Urinary bladder (tissue), 4 donors: ENCODE results near the gene CPVL. TPM values are rescaled to one million over a fixed set of nuclear protein-coding genes. Genes with fewer than 3 reads are reported as not detected.

Source experiments
- DNase-seq: peaks from one replicate; pipeline ENCODE4 v3.0.0-alpha.2; 2015; ENCODE audit errors: extremely low spot score
- H3K27ac ChIP-seq: one replicate; pipeline ENCODE4 v1.5.1; 2013; ENCODE audit warnings: low read depth, mild to moderate bottlenecking, moderate library complexity
- H3K36me3 ChIP-seq: one replicate; pipeline ENCODE4 v1.6.1; 2013; ENCODE audit warnings: mild to moderate bottlenecking, moderate library complexity; ENCODE audit not compliant: insufficient read depth
- H3K4me1 ChIP-seq: one replicate; pipeline ENCODE4 v1.6.1; 2013; ENCODE audit warnings: mild to moderate bottlenecking, moderate library complexity; ENCODE audit not compliant: insufficient read depth
- H3K4me3 ChIP-seq: one replicate; pipeline ENCODE4 v1.5.1; 2013; ENCODE audit warnings: low read depth, low read length
- WGBS: extraction: QIAGEN DNeasy Blood & Tissue Kit; methylation state at CpG from one replicate; pipeline ENCODE4 v1.1.7; 2013; 5-methylcytosine and 5-hydroxymethylcytosine counted together
- polyA plus RNA-seq: library from polyadenylated mRNA; stranded (reverse); fragments of 200-250 nt; gene quantifications from one replicate; pipeline ENCODE4 v1.2.3, GENCODE V29; 2013
- total RNA-seq: library from RNA; depleted of rRNA; stranded (reverse); fragments of >200 nt; gene quantifications from one replicate; pipeline ENCODE4 v1.2.3, GENCODE V29; 2014
- donor health status: healthy with polysubstance abuse.
- donor health status: healthy.

CPVL gene
- total RNA-seq (14.4 TPM), polyA plus RNA-seq (16.7 TPM)

GRCh38 chr7:29146057-29146706 lies at the start of gene CPVL:
Gene CPVL (minus strand): TSS chr7:29146537. CDS start chr7:29121061, 25,476 bp downstream.
- WGBS, result 2% methylated on average over 42 of the region's 42 CpGs
- no peak for DNase-seq
- Histone ChIP-seq H3K36me3 (no peaks in the 10 kb centered on the region), H3K4me1 (no peaks in the 10 kb centered on the region), H3K27ac (no peak within 1 kb of the TSS), H3K4me3 (peak within 1 kb of the TSS; percentile 20)

GRCh38 chr7:29194594-29195427 lies 48.5 kb upstream of the CPVL start, which contains the start of gene CHN2:
Gene CHN2 (plus strand): TSS chr7:29194775.
- DNase-seq, result peak; percentile 36
- H3K36me3 ChIP-seq, result no peaks in the 10 kb centered on the region
- peak within 1 kb of the TSS; percentile 25 for H3K27ac ChIP-seq
- H3K4me3 ChIP-seq, result peak within 1 kb of the TSS; percentile 64
- H3K4me1 ChIP-seq, result no peaks in the 10 kb centered on the region
- under 1% methylated on average over 89 of the region's 89 CpGs for WGBS

GRCh38 chr7:29194206-29194593 lies 47.9 kb upstream of the CPVL start:
- under 1% methylated on average over 40 of the region's 40 CpGs for WGBS
- DNase-seq, result peak; percentile 8
- Histone ChIP-seq H3K4me3 (peak overlapping the region; percentile 64), H3K27ac (no peak overlapping the region), H3K4me1 (no peaks in the 10 kb centered on the region), H3K36me3 (no peaks in the 10 kb centered on the region)

GRCh38 chr7:29193316-29194205 lies 47.2 kb upstream of the CPVL start:
- Histone ChIP-seq H3K27ac (no peak overlapping the region), H3K4me1 (no peaks in the 10 kb centered on the region), H3K4me3 (peak overlapping the region; percentile 64), H3K36me3 (no peaks in the 10 kb centered on the region)
- WGBS, result 36% methylated on average over 26 of the region's 26 CpGs
- DNase-seq, result no peak

- no peak overlapping the region for H3K4me3 ChIP-seq
- H3K36me3 ChIP-seq, result no peaks in the 10 kb centered on the region
- no peaks in the 10 kb centered on the region for H3K4me1 ChIP-seq
- DNase-seq, result no peak
- WGBS, result 90% methylated on average over 8 of the region's 8 CpGs
- H3K27ac ChIP-seq, result no peak overlapping the region
Observed at GRCh38 chr7:29192811-29193210, 46.5 kb upstream of the CPVL start.

- no peak for DNase-seq
- Histone ChIP-seq H3K27ac (no peak overlapping the region), H3K4me3 (no peak overlapping the region), H3K4me1 (no peaks in the 10 kb centered on the region), H3K36me3 (no peaks in the 10 kb centered on the region)
- 88% methylated on average over 1 of the region's 1 CpG for WGBS
Observed at GRCh38 chr7:29192323-29192722, 46.0 kb upstream of the CPVL start.

- 64% methylated on average over 5 of the region's 5 CpGs for WGBS
- DNase-seq, result no peak
Observed at GRCh38 chr7:29190349-29191045, 44.2 kb upstream of the CPVL start.

GRCh38 chr7:29189743-29190201 lies 43.4 kb upstream of the CPVL start:
- no peak overlapping the region for H3K27ac ChIP-seq
- 14% methylated on average over 16 of the region's 16 CpGs for WGBS
- DNase-seq, result peak; percentile 18

More at GRCh38 chr7:29190349-29191045, 44.2 kb upstream of the CPVL start:
- H3K27ac ChIP-seq, result no peak overlapping the region
- H3K4me3 ChIP-seq, result no peak overlapping the region
- no peaks in the 10 kb centered on the region for H3K36me3 ChIP-seq
- no peaks in the 10 kb centered on the region for H3K4me1 ChIP-seq

GRCh38 chr7:29185613-29186012 lies 39.3 kb upstream of the CPVL start:
- no peak for DNase-seq
- Histone ChIP-seq H3K4me1 (no peaks in the 10 kb centered on the region), H3K27ac (no peak overlapping the region), H3K36me3 (no peaks in the 10 kb centered on the region), H3K4me3 (no peak overlapping the region)
- WGBS, result 86% methylated on average over 6 of the region's 6 CpGs

More at GRCh38 chr7:29189743-29190201, 43.4 kb upstream of the CPVL start:
- Histone ChIP-seq H3K4me3 (no peak overlapping the region), H3K36me3 (no peaks in the 10 kb centered on the region), H3K4me1 (no peaks in the 10 kb centered on the region)

- WGBS, result 96% methylated on average over 2 of the region's 2 CpGs
- no peak overlapping the region for H3K4me3 ChIP-seq
- no peak for DNase-seq
Observed at GRCh38 chr7:29184599-29184998, 38.3 kb upstream of the CPVL start.

GRCh38 chr7:29179115-29179514 lies 32.8 kb upstream of the CPVL start:
- no peak overlapping the region for H3K27ac ChIP-seq
- H3K4me3 ChIP-seq, result no peak overlapping the region
- H3K36me3 ChIP-seq, result no peaks in the 10 kb centered on the region
- 66% methylated on average over 1 of the region's 1 CpG for WGBS
- no peaks in the 10 kb centered on the region for H3K4me1 ChIP-seq
- no peak for DNase-seq

More at GRCh38 chr7:29184599-29184998, 38.3 kb upstream of the CPVL start:
- Histone ChIP-seq H3K36me3 (no peaks in the 10 kb centered on the region), H3K27ac (no peak overlapping the region), H3K4me1 (no peaks in the 10 kb centered on the region)

GRCh38 chr7:29177963-29178600 lies 31.7 kb upstream of the CPVL start:
- no peaks in the 10 kb centered on the region for H3K4me1 ChIP-seq
- no peak overlapping the region for H3K4me3 ChIP-seq
- H3K36me3 ChIP-seq, result no peaks in the 10 kb centered on the region
- WGBS, result 56% methylated on average over 9 of the region's 9 CpGs
- DNase-seq, result no peak
- no peak overlapping the region for H3K27ac ChIP-seq
